NCI-H146 treated with DMSO at 0.1 percent for 48 hours (cell line): ENCODE measurements around the gene SERTAD2.

ENCODE experiments used
- DNase-seq: peaks from one replicate; lab custom pipeline; 2025; ENCODE audit not compliant: unreplicated experiment; lab: John Stamatoyannopoulos, UW

Gene SERTAD2

DNA sequence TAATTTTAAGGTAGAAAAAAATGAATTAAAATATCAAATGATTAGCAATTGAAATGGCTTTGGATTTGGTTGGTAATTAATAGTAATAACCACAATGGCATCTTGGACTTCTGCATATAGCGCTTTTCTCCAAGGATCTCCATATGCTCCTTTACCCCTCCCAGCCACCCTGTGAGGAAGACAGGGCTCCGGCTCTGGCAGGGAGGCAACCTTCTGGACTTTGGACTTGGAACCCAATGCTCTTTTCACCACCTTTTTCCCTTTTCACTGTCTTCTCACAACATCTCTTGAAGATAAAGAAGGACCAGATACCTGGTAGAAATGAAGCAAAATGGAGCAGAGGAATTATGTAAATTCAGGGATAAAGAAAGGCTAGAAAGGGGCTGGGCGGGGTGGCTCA is 23.8 kb upstream of the SERTAD2 start:
- DNase-seq = no peak

GRCh38 chr2:64675860-64676259 is 22.1 kb upstream of the SERTAD2 start:
- DNase-seq = no peak

DNA sequence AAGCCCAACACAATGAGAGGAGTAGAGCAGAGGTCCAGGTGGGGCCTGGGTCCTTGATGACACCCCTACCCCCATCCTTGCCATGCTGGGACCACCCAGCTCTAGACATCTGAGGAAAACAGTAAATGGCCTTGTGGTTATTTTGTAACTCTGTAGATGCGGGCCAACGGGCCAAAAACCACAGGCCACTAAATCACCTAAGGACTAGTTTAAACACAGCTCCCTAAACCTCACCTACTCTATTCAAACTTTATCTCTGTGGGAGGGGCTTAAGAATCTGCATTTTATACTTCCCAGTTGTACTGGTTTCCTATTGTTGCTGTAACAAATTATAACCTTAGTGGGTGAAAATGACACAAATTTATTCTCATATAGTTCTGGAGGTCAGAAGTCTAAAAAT is 19.0 kb upstream of the SERTAD2 start:
- DNase-seq = no peak

DNA sequence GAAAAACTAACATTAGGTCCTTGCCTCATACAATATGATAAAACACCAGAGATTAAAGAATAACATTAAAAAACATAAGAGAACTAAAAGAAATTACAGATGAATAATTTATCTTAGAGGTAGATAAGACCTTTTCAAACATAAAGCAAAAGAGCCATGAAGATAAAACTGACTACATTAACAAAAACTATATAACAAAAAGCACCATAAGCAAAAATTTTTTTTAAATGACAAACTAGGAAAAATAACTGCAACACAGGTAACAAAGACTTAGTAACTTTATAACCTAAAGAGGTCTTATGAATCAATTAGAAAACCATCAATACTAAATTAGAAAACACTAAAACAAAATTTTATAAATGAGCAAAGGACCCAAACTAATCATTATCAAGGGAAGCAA is 16.3 kb upstream of the SERTAD2 start:
- DNase-seq = no peak

DNA sequence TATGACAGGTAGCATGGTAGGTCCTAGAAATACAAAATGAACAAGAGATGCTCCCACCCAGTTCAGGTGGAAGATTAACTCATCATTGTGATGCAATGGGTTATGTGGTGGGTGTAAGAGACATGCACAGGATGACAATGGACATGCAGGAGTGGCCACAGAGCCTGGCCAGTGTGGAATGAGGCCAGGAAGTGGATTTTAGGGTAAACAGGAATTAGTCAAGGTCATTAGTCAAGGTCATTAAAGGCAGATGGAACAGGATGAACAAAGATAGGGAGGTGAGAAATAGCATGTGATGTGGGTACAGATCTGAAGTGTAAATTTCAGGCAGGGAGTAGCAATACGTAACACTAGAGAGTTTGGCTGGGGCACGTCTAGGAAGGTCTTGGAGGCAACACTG is 15.6 kb upstream of the SERTAD2 start:
- DNase-seq = no peak

DNA sequence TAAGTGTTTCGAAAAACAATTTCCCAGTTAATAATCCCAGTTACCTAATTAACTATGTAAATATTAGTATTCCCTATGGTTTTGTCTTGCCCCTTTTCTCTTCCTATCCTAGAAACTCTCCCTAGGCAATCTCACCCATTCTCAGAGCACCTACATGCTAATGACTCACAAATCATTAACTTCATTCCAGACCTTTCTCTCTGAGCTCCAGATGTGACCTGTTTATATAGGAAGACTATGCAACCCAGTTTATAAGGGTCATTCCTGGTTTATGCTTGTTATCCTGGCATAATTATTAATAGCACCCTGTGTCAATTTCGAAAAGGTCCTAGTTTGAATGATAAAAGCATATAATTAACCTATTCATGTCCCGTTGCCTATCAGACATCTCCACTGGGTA is 14.8 kb upstream of the SERTAD2 start:
- no peak for DNase-seq

- DNase-seq = no peak
These were observed 13.8 kb upstream of the SERTAD2 start for GRCh38 chr2:64667535-64667934.

- DNase-seq = no peak
These were observed 13.2 kb upstream of the SERTAD2 start for GRCh38 chr2:64666810-64667438.

- no peak for DNase-seq
These were observed 12.0 kb upstream of the SERTAD2 start for GRCh38 chr2:64665709-64666108.

GRCh38 chr2:64663402-64663801 is 9.7 kb upstream of the SERTAD2 start:
- DNase-seq = no peak

DNA sequence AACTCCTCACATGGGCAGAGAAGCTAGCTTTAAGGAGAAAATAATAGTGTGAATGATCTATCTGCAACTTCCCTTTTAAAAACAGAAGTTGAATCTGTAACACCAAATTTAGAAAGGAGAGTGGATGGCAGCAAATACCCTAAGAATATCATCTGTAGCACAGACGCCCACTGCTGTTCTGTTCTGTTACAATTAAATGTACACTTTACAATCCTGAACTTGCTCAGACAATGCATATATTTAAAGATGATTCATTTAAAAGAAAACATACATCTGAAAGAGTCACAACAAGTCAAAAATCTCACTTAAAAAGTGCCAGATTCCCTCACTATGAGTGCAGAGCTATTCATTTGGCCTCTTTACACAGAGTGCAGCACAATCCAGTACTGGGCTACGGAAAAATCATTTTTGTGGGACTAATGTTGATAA is 8.0 kb upstream of the SERTAD2 start:
- no peak for DNase-seq

DNA sequence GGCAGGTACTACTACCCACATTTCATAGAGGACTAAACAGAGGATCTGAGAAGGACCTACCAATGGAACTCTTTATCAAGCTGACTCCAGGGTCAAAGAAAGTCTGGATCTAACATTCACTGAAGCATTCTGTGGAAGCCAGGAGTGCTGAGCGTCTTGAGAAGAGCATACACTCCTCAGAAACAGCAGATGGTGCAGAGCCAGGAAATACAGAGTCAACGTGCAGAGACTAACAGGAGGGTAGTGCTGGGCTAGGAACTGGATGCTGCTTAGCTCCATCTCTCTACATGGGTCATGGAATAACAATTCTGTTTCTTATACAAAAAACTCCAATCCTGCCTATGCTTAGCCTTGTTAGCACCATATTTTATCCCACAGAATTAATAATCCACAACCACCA is 5.5 kb upstream of the SERTAD2 start:
- DNase-seq = no peak

- no peak for DNase-seq
These were observed 4.6 kb upstream of the SERTAD2 start for GRCh38 chr2:64658269-64658668.

- no peak for DNase-seq
These were observed 3.7 kb upstream of the SERTAD2 start for GRCh38 chr2:64657411-64657810.

- DNase-seq = no peak
These were observed 2.7 kb upstream of the SERTAD2 start for GRCh38 chr2:64656379-64656778.

DNA sequence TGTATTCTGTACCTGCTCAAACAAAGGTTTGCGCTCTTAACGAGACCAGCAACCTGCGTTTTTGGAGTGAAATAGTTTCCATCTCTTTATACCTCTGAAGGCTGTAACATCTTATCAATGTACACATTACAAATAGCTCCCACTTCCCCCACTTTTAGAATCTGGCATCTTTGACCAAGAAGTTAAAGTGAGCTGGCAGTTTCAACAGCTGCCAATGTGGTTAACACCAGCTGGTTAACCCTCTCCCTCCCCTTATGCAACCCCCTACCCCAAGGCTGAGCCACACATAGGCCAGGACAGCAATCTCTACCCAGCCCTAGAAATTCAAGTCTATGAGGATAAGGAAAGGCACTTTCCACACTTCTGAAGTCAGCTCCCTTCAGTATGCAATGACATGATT is 2.2 kb upstream of the SERTAD2 start:
- no peak for DNase-seq

GRCh38 chr2:64655018-64655664 is 1.4 kb upstream of the SERTAD2 start:
- no peak for DNase-seq

GRCh38 chr2:64654063-64654811 is 524 bp upstream of the SERTAD2 start:
- DNase-seq = peak; percentile 54

DNA sequence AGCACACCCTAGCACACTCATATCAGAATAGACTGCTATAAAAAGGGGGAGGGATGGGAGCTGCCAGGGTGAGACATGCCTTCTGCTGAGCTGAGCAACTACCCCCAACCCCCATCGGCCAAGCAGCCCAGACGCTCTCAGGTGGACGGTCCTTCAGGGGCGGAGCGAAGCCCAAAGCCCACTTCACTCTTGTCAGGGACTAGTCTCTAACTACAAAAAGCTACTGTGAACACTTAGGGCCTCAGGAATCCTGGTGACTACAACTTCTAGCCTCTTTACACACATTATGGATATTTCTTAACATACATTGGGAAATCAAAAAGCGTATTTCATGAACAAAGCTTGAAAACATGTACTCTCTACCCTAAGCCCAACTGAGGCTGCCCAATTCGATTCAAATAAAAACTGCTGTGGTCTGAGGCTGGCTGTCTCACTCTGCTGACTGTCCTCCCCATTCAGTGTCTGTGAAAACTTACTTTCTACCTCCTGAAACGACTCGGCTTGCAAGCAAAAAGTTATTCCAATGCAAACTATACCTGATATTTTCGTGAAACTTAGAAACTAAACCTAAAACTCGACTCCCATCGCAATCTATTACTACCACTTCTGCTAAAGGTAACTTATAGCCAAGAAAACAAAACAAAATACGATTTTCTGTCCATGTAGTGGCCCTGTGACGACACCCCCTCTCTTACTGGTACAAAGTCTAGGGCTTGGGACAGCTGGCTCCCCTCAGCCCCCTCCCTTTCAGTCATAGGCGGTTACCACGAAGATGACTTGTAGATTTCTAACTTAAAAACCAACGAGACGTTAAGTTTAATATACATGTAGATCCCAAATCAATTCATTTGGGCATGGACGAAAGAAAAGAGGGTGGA is 1.2 kb downstream of the SERTAD2 start:
- no peak for DNase-seq

DNA sequence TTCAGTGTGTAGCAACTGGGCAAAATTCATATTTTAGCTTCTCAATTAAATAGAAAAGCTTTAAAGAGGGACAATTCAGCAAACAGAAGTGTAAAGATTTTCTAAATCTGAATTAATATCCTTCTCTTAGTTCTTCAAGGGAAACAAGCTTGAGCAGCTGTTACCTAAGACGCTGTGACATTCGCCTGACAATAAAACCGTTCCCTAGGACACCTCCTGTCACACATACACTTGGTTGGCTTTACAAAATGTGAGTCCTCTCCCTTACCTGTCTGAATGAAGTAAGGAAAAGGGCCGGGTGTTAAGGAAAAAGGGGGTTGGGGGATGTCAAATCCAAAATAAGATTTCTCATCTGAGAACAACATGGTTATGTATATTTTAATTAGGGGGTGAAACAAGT is 2.1 kb downstream of the SERTAD2 start:
- no peak for DNase-seq

GRCh38 chr2:64650722-64651338 is 2.9 kb downstream of the SERTAD2 start:
- DNase-seq = no peak
